SH-SY5Y (cell line): ENCODE measurements around the gene ADGRG4.

Experiments used
- GATA2 ChIP-seq: IDR thresholded peaks from 2 replicates; pipeline ENCODE4 v1.6.1; 2011; ENCODE audit warnings: mild to moderate bottlenecking, low read depth, low read length
- GATA3 ChIP-seq: IDR thresholded peaks from 2 replicates; pipeline ENCODE4 v1.6.1; 2011; ENCODE audit warnings: low read depth, mild to moderate bottlenecking, low read length, moderate library complexity

GRCh38 chrX:136387951-136388502 is 87.3 kb downstream of the ADGRG4 start:
- TF ChIP-seq GATA2 (no peak), GATA3 (no peak)
